Endothelial cell (in vitro differentiated cells): ENCODE data around the gene IP6K2. TPM values are rescaled to one million over a fixed set of nuclear protein-coding genes. Genes with fewer than 3 reads are reported as not detected.
"Not testable (repeated sequence)": the region's sequence is repeated elsewhere in the genome, so short reads cannot be mapped to it uniquely, and the experiment has no call there.

Experiments
- DNase-seq: peaks from one replicate; pipeline ENCODE4 v3.0.0; 2021; ENCODE audit warnings: low spot score
- H3K27ac Mint-ChIP-seq: one replicate; pipeline ENCODE4 v1.8.0; 2021; ENCODE audit warnings: mixed read lengths, inconsistent platforms; ENCODE audit not compliant: unreplicated experiment
- H3K27me3 Mint-ChIP-seq: one replicate; pipeline ENCODE4 v1.8.0; 2021; ENCODE audit warnings: mild to moderate bottlenecking, moderate library complexity, mixed read lengths, inconsistent platforms; ENCODE audit not compliant: unreplicated experiment
- H3K36me3 Mint-ChIP-seq: one replicate; pipeline ENCODE4 v1.8.0; 2021; ENCODE audit warnings: mild to moderate bottlenecking, low read depth, mixed read lengths, inconsistent platforms; ENCODE audit not compliant: unreplicated experiment
- H3K4me1 Mint-ChIP-seq: one replicate; pipeline ENCODE4 v1.8.0; 2021; ENCODE audit warnings: mild to moderate bottlenecking, mixed read lengths, inconsistent platforms; ENCODE audit not compliant: unreplicated experiment
- H3K4me3 Mint-ChIP-seq: one replicate; pipeline ENCODE4 v1.8.0; 2021; ENCODE audit warnings: mild to moderate bottlenecking, mixed read lengths, inconsistent platforms; ENCODE audit not compliant: unreplicated experiment
- H3K9me3 Mint-ChIP-seq: one replicate; pipeline ENCODE4 v1.8.0; 2021; ENCODE audit warnings: mixed read lengths, inconsistent platforms; ENCODE audit not compliant: unreplicated experiment
- CTCF ChIP-seq: fragments of 200-600 bp; sonication (generic); IDR thresholded peaks from one replicate; pipeline ENCODE4 v1.5.0; 2021; ENCODE audit warnings: antibody characterized with exemption; ENCODE audit not compliant: unreplicated experiment
- total RNA-seq: library from RNA; stranded (reverse); fragmentation: NEBNext Ultra II Directional; extraction: Animal tissue kit (Norgen Biotek cat#: 25700); gene quantifications from one replicate; pipeline ENCODE4 v1.2.1, GENCODE V29; 2021; ENCODE audit not compliant: unreplicated experiment

The IP6K2 gene
- total RNA-seq, 1 donor from 2014 or later, result 87.9 TPM

- no peaks in the 10 kb centered on the region for H3K36me3 Mint-ChIP-seq
- no peak overlapping the region for H3K27ac Mint-ChIP-seq
- DNase-seq, result no peak
- H3K27me3 Mint-ChIP-seq, result no peaks in the 10 kb centered on the region
- H3K4me1 Mint-ChIP-seq, result peaks cover 7% of the 10 kb centered on the region
- H3K9me3 Mint-ChIP-seq, result no peaks in the 10 kb centered on the region
- peak overlapping the region; percentile 43 for H3K4me3 Mint-ChIP-seq
- TF ChIP-seq CTCF, result no peak
Observed at GRCh38 chr3:48723725-48724124, 6.7 kb upstream of the IP6K2 start.

- H3K9me3 Mint-ChIP-seq, H3K4me1 Mint-ChIP-seq, H3K36me3 Mint-ChIP-seq, DNase-seq, H3K27ac Mint-ChIP-seq, H3K27me3 Mint-ChIP-seq: not testable (repeated sequence)
- peak overlapping the region; percentile 43 for H3K4me3 Mint-ChIP-seq
Observed at GRCh38 chr3:48723293-48723692, 6.3 kb upstream of the IP6K2 start.

- peak overlapping the region; percentile 100 for H3K27ac Mint-ChIP-seq
- H3K36me3 Mint-ChIP-seq, result peaks cover 23% of the 10 kb centered on the region
- H3K4me1 Mint-ChIP-seq, result peaks cover 22% of the 10 kb centered on the region
- no peaks in the 10 kb centered on the region for H3K9me3 Mint-ChIP-seq
- peak overlapping the region; percentile 100 for H3K4me3 Mint-ChIP-seq
- DNase-seq, result peak; percentile 13
- H3K27me3 Mint-ChIP-seq, result peaks cover 5% of the 10 kb centered on the region
- no peak for TF ChIP-seq CTCF
Observed at GRCh38 chr3:48716508-48716981, 476 bp downstream of the IP6K2 start.

GRCh38 chr3:48715174-48715800 lies 1.7 kb downstream of the IP6K2 start:
- TF ChIP-seq CTCF, result no peak
- DNase-seq, result no peak
- Mint-ChIP-seq H3K27ac (peak overlapping the region; percentile 100), H3K4me1 (peaks cover 22% of the 10 kb centered on the region), H3K27me3 (peaks cover 5% of the 10 kb centered on the region), H3K4me3 (peak overlapping the region; percentile 100), H3K36me3 (peaks cover 23% of the 10 kb centered on the region), H3K9me3 (no peaks in the 10 kb centered on the region)

- no peak for TF ChIP-seq CTCF
- H3K27ac Mint-ChIP-seq, result peak overlapping the region; percentile 32
- no peaks in the 10 kb centered on the region for H3K9me3 Mint-ChIP-seq
- peaks cover 30% of the 10 kb centered on the region for H3K4me1 Mint-ChIP-seq
- peaks cover under 1% of the 10 kb centered on the region for H3K27me3 Mint-ChIP-seq
- H3K36me3 Mint-ChIP-seq, result peaks cover 25% of the 10 kb centered on the region
- H3K4me3 Mint-ChIP-seq, result peak overlapping the region; percentile 17
- DNase-seq, result no peak
Observed at GRCh38 chr3:48711727-48712126, 5.3 kb downstream of the IP6K2 start.
